Glutamatergic neuron (in vitro differentiated cells): ENCODE data around the gene FBXW9. TPM values are rescaled to one million over a fixed set of nuclear protein-coding genes. Genes with fewer than 3 reads are reported as not detected.
"Not testable (repeated sequence)": the region's sequence is repeated elsewhere in the genome, so short reads cannot be mapped to it uniquely, and the experiment has no call there.

Source experiments
- DNase-seq: peaks from one replicate; pipeline ENCODE4 v3.0.0; 2022
- H3K27ac Mint-ChIP-seq: one replicate; pipeline ENCODE4 v1.8.0; 2020; ENCODE audit warnings: mild to moderate bottlenecking, mixed read lengths, inconsistent platforms; ENCODE audit not compliant: unreplicated experiment
- H3K27me3 Mint-ChIP-seq: one replicate; pipeline ENCODE4 v1.8.0; 2020; ENCODE audit warnings: mild to moderate bottlenecking, moderate library complexity, mixed read lengths, inconsistent platforms; ENCODE audit not compliant: unreplicated experiment
- H3K36me3 Mint-ChIP-seq: one replicate; pipeline ENCODE4 v1.8.0; 2020; ENCODE audit warnings: mild to moderate bottlenecking, mixed read lengths, inconsistent platforms; ENCODE audit not compliant: unreplicated experiment
- H3K4me1 Mint-ChIP-seq: one replicate; pipeline ENCODE4 v1.8.0; 2020; ENCODE audit warnings: mild to moderate bottlenecking, low read depth, mixed read lengths, inconsistent platforms; ENCODE audit not compliant: unreplicated experiment
- H3K4me3 Mint-ChIP-seq: one replicate; pipeline ENCODE4 v1.8.0; 2020; ENCODE audit warnings: mild to moderate bottlenecking, mixed read lengths, inconsistent platforms; ENCODE audit not compliant: unreplicated experiment
- H3K9me3 Mint-ChIP-seq: one replicate; pipeline ENCODE4 v1.8.0; 2020; ENCODE audit warnings: mild to moderate bottlenecking, moderate library complexity, mixed read lengths, inconsistent platforms; ENCODE audit not compliant: unreplicated experiment
- total RNA-seq: library from RNA; stranded (reverse); fragmentation: NEBNext Ultra II Directional; extraction: Animal tissue kit (Norgen Biotek cat#: 25700); gene quantifications from one replicate; pipeline ENCODE4 v1.2.1, GENCODE V29; 2021; ENCODE audit not compliant: unreplicated experiment
- TF ChIP-seq, protein P1 (sequence below): fragments of 200-600 bp; sonication (generic); IDR thresholded peaks from one replicate; pipeline ENCODE4 v1.5.0; 2021; ENCODE audit not compliant: partially characterized antibody, unreplicated experiment

The FBXW9 gene
- total RNA-seq, 1 donor from 2014 or later, result 7.4 TPM

DNA sequence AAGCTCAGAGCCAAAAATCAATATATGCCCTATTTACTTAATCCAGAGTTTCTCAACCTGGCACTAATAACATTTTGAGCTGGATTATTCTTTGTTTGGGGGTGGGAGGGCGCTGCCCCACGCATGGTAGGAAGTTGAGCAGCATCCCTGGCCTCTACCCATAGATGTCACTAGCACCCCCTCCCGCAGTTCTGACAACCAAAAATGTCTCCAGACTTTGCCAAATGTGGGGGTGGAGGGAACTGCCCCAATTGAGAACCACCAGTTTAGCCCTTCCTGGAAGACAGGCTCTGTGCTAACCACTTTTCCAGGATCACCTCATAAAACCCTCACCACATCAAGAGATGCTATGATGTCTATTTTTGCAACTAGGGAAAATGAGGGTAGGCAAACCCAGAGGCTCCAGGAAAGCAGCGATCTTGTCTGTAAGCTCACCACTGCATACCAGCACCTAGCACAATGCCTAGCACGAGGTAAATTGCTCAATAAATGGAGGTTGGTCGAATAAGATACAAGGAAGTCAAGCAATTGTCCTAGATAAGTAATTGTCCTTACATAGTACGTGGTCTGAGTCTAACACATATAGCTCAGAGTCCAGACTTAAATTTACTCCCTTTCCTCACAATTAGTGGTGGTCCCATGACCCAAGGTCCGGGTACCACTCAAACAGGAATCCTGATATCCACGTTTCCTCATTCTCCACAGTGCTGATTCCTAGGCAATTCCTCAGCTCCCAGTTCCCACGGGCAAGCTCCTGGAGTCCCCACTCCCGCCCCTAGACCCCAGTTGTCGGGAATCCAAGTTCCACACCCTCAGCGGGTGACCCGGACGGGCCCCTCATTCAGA lies 37.2 kb upstream of the FBXW9 start:
- Mint-ChIP-seq H3K4me3 (peak overlapping the region; percentile 98), H3K36me3 (no peaks in the 10 kb centered on the region), H3K27ac (peak overlapping the region; percentile 92), H3K4me1 (peaks cover 24% of the 10 kb centered on the region), H3K27me3 (peaks cover 16% of the 10 kb centered on the region), H3K9me3 (peaks cover 14% of the 10 kb centered on the region)
- DNase-seq, result no peak
- TF ChIP-seq, protein P1, sequence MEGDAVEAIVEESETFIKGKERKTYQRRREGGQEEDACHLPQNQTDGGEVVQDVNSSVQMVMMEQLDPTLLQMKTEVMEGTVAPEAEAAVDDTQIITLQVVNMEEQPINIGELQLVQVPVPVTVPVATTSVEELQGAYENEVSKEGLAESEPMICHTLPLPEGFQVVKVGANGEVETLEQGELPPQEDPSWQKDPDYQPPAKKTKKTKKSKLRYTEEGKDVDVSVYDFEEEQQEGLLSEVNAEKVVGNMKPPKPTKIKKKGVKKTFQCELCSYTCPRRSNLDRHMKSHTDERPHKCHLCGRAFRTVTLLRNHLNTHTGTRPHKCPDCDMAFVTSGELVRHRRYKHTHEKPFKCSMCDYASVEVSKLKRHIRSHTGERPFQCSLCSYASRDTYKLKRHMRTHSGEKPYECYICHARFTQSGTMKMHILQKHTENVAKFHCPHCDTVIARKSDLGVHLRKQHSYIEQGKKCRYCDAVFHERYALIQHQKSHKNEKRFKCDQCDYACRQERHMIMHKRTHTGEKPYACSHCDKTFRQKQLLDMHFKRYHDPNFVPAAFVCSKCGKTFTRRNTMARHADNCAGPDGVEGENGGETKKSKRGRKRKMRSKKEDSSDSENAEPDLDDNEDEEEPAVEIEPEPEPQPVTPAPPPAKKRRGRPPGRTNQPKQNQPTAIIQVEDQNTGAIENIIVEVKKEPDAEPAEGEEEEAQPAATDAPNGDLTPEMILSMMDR, result no peak

DNA sequence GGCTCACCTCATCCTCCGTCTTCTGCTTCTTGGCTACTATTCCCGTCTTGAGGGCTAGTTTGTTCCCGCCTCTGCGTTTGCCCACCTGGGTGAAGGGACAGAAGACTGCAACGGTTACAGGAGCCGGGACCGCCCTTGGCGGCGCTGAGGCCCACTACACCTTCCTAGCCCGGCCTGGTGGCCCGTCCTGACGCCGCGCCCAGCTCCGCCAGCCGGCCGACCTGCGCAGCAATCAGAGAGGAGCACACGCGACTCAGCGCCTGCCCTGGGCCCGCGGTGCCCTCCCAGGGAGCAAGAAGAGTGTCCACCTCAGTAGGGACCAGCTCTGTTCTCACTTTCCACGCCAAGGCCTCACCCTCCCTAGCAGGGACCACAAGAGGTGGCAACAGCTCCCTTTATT lies 34.9 kb upstream of the FBXW9 start:
- TF ChIP-seq, protein P1, result no peak
- Mint-ChIP-seq H3K27ac (no peak overlapping the region), H3K4me1 (peaks cover 16% of the 10 kb centered on the region), H3K27me3 (peaks cover 8% of the 10 kb centered on the region), H3K4me3 (no peak overlapping the region), H3K9me3 (peaks cover 10% of the 10 kb centered on the region), H3K36me3 (no peaks in the 10 kb centered on the region)
- no peak for DNase-seq

DNA sequence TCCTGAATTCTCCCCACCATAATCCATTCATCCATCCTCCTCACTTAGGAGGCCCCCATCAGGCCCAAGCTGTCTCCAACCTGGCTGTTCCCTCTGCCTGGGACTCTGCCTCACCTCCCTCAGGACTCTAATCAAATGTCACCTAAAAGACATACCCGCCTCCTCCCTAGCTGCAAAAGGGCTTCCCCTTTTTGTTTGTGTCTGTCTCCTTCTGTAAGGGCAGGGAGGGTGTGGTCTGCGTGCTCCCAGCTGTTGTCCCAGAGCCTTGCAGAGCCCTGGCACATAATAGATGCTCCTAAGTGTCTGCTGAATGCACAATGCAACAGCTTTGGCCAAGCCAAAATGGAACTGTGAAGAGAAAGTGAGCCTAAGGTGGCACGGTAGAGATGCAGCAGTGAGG lies 33.6 kb upstream of the FBXW9 start:
- Mint-ChIP-seq H3K27ac (peak overlapping the region; percentile 93), H3K36me3 (no peaks in the 10 kb centered on the region), H3K4me3 (peak overlapping the region; percentile 69), H3K9me3 (peaks cover 10% of the 10 kb centered on the region), H3K27me3 (peaks cover 8% of the 10 kb centered on the region), H3K4me1 (peaks cover 16% of the 10 kb centered on the region)
- TF ChIP-seq, protein P1, result no peak
- DNase-seq, result no peak

DNA sequence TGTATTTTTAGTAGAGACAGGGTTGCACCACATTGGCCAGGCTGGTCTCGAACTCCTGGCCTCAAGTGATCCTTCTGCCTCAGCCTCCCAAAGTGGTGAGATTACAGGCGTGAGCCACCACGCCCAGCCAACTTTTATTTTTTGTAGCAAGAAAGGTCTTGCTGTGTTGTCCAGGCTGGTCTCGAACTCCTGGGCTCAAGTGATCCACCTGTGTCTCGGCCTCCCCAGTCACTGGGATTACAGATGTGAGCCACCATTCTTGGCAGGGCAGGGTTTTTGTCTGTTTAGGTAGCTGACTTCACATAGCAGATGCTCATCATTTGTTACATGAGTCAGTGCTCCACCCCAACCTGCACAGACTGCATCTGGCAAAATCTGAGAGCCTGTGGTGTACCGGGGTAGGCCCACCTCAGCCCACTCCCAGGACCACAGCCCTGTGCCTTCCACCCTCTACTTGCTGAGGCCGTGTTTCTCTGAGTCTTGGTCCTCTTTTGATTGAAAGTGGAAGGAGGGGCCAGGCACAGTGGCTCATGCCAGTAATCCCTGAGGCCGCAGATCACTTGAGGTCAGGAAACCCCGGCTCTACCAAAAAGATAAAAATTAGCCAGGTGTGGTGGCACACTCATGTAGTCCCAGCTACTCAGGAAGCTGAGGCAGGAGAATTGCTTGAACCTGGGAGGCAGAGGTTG lies 31.5 kb upstream of the FBXW9 start:
- no peaks in the 10 kb centered on the region for H3K36me3 Mint-ChIP-seq
- H3K27ac Mint-ChIP-seq, result no peak overlapping the region
- peaks cover 16% of the 10 kb centered on the region for H3K27me3 Mint-ChIP-seq
- H3K4me3 Mint-ChIP-seq, result no peak overlapping the region
- H3K9me3 Mint-ChIP-seq, result peaks cover 11% of the 10 kb centered on the region
- no peak for DNase-seq
- TF ChIP-seq, protein P1, result no peak
- H3K4me1 Mint-ChIP-seq, result peaks cover 14% of the 10 kb centered on the region

DNA sequence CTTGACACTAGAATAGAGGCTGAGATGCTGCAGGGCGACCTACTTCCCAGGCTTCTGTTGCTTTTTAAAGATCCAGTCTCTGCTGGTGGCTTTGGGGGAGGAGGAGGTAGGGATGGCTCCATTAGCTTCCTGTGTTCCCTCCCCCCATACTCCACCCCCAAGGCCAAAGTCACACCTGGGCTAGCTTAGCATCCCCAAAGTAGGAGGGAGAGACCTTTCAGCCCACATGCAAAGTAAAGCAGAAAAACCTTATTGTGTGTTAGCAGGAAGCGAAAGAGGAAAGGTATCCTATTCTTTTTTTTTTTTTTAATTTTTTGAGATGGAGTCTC lies 30.5 kb upstream of the FBXW9 start:
- no peak for DNase-seq
- Mint-ChIP-seq H3K27me3 (peaks cover 14% of the 10 kb centered on the region), H3K4me3 (no peak overlapping the region), H3K9me3 (peaks cover 15% of the 10 kb centered on the region), H3K4me1 (peaks cover 11% of the 10 kb centered on the region), H3K36me3 (no peaks in the 10 kb centered on the region), H3K27ac (no peak overlapping the region)
- TF ChIP-seq, protein P1, result no peak

DNA sequence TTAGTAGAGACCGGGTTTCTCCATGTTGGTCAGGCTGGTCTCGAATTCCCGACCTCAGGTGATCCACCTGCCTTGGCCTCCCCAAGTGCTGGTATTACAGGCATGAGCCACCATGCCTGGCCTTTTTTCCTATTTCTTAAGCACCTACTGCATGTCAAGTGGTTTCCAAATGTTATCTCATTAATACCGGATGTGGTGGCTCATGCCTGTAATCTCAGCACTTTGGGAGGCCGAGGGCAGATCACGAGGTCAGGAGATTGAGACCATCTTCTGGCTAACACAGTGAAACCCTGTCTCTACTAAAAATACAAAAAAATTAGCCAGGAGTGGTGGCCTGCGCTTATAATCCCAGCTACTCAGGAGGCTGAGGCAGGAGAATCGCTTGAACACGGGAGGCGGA lies 29.2 kb upstream of the FBXW9 start:
- not testable (repeated sequence) for DNase-seq, H3K4me3 Mint-ChIP-seq, H3K36me3 Mint-ChIP-seq, H3K27ac Mint-ChIP-seq
- H3K4me1 Mint-ChIP-seq, result peaks cover 11% of the 10 kb centered on the region
- H3K9me3 Mint-ChIP-seq, result peaks cover 24% of the 10 kb centered on the region
- peaks cover 18% of the 10 kb centered on the region for H3K27me3 Mint-ChIP-seq
